MM.1S (cell line): Measurements from ENCODE around the gene TRABD2B.

Experiments used
- EZH2 ChIP-seq: fragments of 300-600 bp; sonication (generic); optimal IDR thresholded peaks from 2 replicates; pipeline ENCODE3; 2017; ENCODE audit warnings: low read depth, mild to moderate bottlenecking, antibody characterized with exemption, low read length, mixed read lengths
- TF ChIP-seq, protein P1 (sequence below): fragments of 300-600 bp; sonication (generic); IDR thresholded peaks from 2 replicates; pipeline ENCODE4 v1.5.1; 2016; ENCODE audit warnings: antibody characterized with exemption, low read length, mixed read lengths

DNA sequence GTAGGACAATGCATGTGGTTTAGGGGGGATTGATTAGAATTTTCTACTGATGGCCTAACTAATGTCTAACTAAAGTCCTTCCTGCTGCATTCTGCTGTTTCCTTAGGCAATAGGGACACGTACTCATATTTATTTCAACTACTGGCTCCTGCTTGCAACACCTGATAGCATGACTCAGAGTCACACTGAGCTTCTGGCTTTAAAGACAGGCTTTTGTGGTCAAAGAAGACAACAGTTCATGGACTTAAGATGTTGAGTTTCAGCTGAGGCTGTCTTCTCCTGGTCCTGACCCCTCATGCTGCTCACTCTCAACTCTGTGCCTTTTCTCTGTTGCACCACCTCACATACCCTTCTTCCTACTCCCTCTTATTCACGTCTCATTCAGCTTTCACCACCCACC is 29.1 kb upstream of the TRABD2B start:
- TF ChIP-seq, protein P1, sequence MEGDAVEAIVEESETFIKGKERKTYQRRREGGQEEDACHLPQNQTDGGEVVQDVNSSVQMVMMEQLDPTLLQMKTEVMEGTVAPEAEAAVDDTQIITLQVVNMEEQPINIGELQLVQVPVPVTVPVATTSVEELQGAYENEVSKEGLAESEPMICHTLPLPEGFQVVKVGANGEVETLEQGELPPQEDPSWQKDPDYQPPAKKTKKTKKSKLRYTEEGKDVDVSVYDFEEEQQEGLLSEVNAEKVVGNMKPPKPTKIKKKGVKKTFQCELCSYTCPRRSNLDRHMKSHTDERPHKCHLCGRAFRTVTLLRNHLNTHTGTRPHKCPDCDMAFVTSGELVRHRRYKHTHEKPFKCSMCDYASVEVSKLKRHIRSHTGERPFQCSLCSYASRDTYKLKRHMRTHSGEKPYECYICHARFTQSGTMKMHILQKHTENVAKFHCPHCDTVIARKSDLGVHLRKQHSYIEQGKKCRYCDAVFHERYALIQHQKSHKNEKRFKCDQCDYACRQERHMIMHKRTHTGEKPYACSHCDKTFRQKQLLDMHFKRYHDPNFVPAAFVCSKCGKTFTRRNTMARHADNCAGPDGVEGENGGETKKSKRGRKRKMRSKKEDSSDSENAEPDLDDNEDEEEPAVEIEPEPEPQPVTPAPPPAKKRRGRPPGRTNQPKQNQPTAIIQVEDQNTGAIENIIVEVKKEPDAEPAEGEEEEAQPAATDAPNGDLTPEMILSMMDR, result no peak
- no peak for TF ChIP-seq EZH2
